Skin epidermis (tissue), 12 donors: ENCODE results near the gene ZNF182.
A peak's percentile ranks its signal among the peaks of the same experiment; 100 is the strongest.
"Not testable (repeated sequence)": the region's sequence is repeated elsewhere in the genome, so short reads cannot be mapped to it uniquely, and the experiment has no call there.

ENCODE experiments used
- H3K27ac ChIP-seq, 21 experiments: fragments of 200-600 bp; sonication (generic) in 11 of 21; one replicate each; pipeline ENCODE4 v1.5.0; 2020; ENCODE audit warnings: mild to moderate bottlenecking in 3 of 21, inconsistent platforms in 2 of 21, moderate library complexity in 2 of 21
- H3K4me3 ChIP-seq, 7 experiments: fragments of 200-600 bp; sonication (generic) in 2 of 7; one replicate each; pipeline ENCODE4 v1.5.0; 2020; ENCODE audit warnings: inconsistent platforms in 2 of 7, mild to moderate bottlenecking in 2 of 7, moderate library complexity in 1 of 7

Gene ZNF182

GRCh38 chrX:48003367-48003757 lies 427 bp downstream of the ZNF182 start:
- Histone ChIP-seq H3K4me3 (peak overlapping the region; percentile 35 to 56 (median 46)), H3K27ac (peak overlapping the region in 20 of 21 experiments; percentile 32 to 87 (median 72))

DNA sequence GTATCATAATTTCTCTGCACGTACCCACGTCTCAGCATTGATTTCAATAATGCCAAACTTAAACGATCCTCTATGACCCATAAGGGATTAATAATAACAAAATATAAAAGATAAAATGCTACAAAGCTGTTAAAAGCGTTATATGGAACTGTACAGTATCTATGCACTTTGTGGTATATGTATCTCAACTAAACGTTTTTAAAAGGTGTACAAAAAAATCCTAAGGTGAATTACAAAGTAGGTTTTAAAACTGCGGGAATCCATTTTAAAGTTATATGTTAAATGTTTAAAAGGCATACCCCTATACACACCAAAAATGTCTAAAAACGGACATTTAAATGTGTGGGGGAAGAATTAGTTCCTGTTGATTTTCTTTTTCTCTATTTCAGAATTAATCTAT lies 860 bp downstream of the ZNF182 start:
- H3K4me3 ChIP-seq: peak overlapping the region; percentile 35 to 56 (median 46)
- peak overlapping the region in 7 of 21 experiments; percentile 72 to 87 (median 79) for H3K27ac ChIP-seq

GRCh38 chrX:48002319-48002718 lies 1.5 kb downstream of the ZNF182 start:
- Histone ChIP-seq H3K27ac (no peak overlapping the region), H3K4me3 (no peak overlapping the region)

GRCh38 chrX:48001260-48001659 lies 2.5 kb downstream of the ZNF182 start:
- no peak overlapping the region for H3K4me3 ChIP-seq
- no peak overlapping the region for H3K27ac ChIP-seq

- H3K27ac ChIP-seq: no peak overlapping the region
- H3K4me3 ChIP-seq: no peak overlapping the region
These were observed 11.1 kb downstream of the ZNF182 start for GRCh38 chrX:47992669-47993068.

DNA sequence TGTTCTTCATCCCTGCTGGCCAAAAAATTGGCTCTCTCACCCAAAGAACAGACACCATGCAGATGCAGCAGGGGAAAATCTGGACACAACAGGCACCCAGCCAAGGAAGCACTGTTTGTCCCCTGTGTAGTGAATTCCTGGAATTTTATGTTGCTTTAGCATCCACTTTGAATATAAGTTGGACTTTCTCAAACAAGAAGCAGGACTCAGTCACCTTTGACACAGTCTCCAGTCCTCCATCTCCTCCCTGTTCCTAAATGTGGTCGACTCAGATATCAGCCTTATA lies 11.8 kb downstream of the ZNF182 start:
- H3K4me3 ChIP-seq: no peak overlapping the region

DNA sequence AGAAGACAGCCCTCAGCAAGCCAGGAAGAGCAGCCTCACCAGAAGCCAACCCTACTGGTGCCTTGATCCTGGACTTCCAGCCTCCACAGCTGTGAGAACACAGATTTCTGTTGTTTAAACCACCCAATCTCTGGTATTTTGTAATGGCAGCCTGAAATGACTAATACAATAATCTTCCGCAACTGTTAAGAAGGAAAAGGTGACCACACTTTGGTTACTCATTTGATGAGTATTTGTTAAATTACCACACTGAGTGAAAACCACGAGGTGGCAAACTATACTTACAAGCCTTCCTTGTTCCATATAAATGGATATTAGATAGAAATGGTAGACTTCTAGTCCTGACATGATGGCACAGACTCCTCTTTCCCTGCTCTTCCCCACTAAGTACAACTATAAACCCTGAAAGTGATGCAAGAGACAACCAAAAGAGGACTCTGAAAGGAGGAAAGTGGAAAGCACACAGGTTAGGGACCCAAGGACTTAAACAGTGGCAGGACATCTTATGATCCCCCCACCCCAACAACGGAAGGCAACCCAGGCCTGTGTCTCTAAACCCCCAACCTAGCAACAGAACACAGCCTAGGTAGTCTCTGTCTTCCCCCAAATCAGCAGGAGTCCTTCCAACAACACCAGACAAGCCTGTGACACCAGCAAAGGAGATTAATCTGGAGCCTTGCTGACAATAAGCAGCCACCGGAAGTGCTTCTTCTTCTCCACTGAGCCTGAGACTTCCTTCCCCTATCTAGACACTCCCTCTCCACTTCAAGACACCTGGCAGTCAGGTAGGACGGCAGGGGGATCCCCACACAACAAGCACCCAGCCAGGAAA lies 12.3 kb downstream of the ZNF182 start:
- H3K27ac ChIP-seq: no peak overlapping the region
- H3K4me3 ChIP-seq: no peak overlapping the region

More for the DNA sequence above, 11.8 kb downstream of the ZNF182 start:
- no peak overlapping the region for H3K27ac ChIP-seq

GRCh38 chrX:47976254-47977151 lies 27.3 kb downstream of the ZNF182 start:
- H3K4me3 ChIP-seq: no peak overlapping the region
- H3K27ac ChIP-seq: no peak overlapping the region

DNA sequence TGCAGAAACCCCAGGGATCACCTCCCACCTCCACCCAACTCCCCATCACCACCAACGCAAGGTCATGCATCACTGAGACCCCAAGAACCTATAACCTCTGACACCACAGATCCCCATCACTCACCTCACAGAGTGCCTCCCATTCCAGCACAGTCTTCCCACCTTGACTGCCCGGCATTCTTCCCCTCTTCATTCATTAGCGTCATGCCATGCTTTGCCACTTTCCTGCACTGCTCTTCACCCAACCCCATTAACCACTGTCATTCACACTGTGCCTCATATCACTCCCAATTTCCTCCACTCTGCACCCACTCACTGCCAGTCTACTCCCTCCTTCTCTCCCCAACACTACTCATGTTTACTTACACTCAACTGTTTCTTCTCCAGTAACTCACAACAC lies 30.6 kb downstream of the ZNF182 start:
- no peak overlapping the region for H3K4me3 ChIP-seq
- no peak overlapping the region for H3K27ac ChIP-seq

GRCh38 chrX:47965526-47965925 lies 38.3 kb downstream of the ZNF182 start:
- not testable (repeated sequence) for H3K27ac ChIP-seq, H3K4me3 ChIP-seq

DNA sequence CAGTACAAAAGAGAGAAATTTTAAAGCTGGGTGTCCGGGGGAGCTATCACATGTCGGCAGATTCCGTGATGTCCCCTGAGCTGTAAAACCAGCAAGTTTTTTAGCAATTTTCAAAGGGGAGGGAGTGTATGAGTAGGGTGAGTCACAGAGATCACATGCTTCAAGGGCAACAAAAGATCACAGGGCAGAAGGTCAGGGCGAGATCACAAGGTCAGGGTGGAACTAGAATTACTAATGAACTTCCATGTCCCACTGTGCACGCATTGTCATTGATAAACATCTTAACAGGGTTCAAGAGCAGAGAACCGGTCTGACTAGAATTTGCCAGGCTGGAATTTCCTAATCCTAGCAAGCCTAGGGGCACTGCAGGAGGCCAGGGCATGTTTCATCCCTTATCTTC lies 42.0 kb downstream of the ZNF182 start:
- H3K4me3 ChIP-seq, H3K27ac ChIP-seq: not testable (repeated sequence)

- H3K27ac ChIP-seq: no peak overlapping the region
- no peak overlapping the region for H3K4me3 ChIP-seq
These were observed 43.4 kb downstream of the ZNF182 start for GRCh38 chrX:47960406-47960805.

GRCh38 chrX:47958761-47959342 lies 44.9 kb downstream of the ZNF182 start:
- H3K4me3 ChIP-seq: no peak overlapping the region
- H3K27ac ChIP-seq: no peak overlapping the region

- not testable (repeated sequence) for H3K4me3 ChIP-seq, H3K27ac ChIP-seq
These were observed 45.6 kb downstream of the ZNF182 start for GRCh38 chrX:47958206-47958605.

DNA sequence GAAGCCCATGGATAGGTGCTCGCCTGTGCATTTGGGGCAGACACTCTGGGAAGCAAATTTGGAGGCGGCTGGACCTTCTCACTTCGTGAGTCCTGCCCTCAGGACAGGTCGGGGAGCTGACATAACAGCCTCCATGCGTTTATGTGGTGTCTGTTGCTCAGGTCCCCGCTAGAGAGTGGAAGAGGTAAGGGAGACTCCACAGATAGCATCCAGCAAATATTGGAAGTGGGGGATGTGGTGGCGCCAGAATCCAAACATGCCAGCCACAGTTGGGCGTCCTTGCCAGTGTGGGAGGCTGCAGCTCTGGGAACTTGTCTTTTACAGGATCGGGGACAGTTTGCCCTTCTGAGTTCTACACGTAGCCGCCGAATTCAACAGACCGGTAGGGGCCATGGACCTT lies 47.8 kb downstream of the ZNF182 start:
- H3K4me3 ChIP-seq: no peak overlapping the region
- no peak overlapping the region for H3K27ac ChIP-seq

GRCh38 chrX:47955295-47955694 lies 48.5 kb downstream of the ZNF182 start:
- not testable (repeated sequence) for H3K4me3 ChIP-seq, H3K27ac ChIP-seq

DNA sequence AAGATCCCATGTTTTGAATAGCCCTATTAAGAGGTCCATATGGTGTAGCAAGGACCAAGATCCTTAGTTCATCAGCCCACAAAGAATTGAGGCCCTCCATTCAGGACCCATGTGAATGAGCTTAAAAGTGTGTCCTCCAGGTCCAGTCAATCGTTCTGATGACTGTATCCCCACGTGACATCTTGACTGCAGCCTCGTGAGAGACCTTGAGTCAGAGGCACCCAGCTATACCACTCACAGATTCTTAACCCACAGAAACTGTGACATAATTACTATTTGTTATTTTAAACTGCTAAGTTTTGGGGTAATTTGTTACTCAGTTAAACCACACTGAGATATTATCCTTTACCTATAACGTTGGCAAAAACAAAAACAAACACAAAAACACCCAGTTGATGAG lies 62.4 kb downstream of the ZNF182 start:
- Histone ChIP-seq H3K27ac (no peak overlapping the region), H3K4me3 (no peak overlapping the region)

GRCh38 chrX:47940448-47940847 lies 63.3 kb downstream of the ZNF182 start:
- H3K4me3 ChIP-seq: no peak overlapping the region
- no peak overlapping the region for H3K27ac ChIP-seq

- H3K27ac ChIP-seq: no peak overlapping the region
- no peak overlapping the region for H3K4me3 ChIP-seq
These were observed 66.9 kb downstream of the ZNF182 start for GRCh38 chrX:47936940-47937317.

DNA sequence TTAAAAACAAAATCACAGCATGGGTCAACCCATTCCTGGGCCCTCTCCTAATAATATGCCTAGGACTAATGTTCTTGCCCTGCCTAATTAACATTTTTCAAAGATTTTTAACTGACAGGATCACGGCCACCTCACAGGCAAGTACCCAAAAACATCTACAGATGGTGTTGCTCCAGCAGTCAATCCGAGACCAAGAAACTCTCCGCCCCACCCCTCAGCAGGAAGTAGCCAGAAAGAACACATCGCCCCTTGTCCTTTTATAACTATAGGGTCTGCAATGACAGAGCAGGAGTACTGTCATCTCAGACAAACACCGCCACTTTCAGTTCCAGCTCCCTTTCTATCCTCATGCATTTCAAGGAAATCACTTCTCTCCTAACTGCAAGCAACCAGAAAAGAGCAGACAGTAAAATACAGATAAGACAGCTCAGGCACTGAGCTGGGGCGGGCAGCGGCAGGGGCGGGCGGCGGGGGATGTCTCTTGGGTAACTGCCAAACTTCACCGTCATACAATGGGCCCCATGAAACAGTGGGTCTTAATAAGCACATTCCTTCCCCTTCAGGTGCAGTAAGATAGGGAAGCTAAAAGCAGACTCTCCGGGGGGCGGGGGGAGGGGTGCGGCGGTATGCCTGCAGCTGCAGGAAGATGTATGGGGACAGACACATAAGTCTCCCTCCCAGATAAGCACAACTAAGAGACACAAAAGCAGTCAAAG lies 67.4 kb downstream of the ZNF182 start:
- no peak overlapping the region for H3K4me3 ChIP-seq
- H3K27ac ChIP-seq: no peak overlapping the region
